Neural crest cell (in vitro differentiated cells): Measurements from ENCODE around the gene MZB1. TPM values are rescaled to one million over a fixed set of nuclear protein-coding genes. Genes with fewer than 3 reads are reported as not detected.

Experiments
- DNase-seq: peaks from one replicate; pipeline ENCODE4 v3.0.0; 2021; ENCODE audit warnings: low read depth, mixed read lengths, low spot score
- H3K27ac Mint-ChIP-seq: one replicate; pipeline ENCODE4 v1.8.0; 2021; ENCODE audit warnings: mild to moderate bottlenecking, mixed read lengths; ENCODE audit not compliant: unreplicated experiment
- H3K27me3 Mint-ChIP-seq: 2 replicates; pipeline ENCODE4 v1.8.0; 2021; ENCODE audit warnings: low read depth, mild to moderate bottlenecking, mixed read lengths
- H3K36me3 Mint-ChIP-seq: 2 replicates; pipeline ENCODE4 v1.8.0; 2021; ENCODE audit warnings: low read depth, mild to moderate bottlenecking, mixed read lengths
- H3K4me1 Mint-ChIP-seq: 2 replicates; pipeline ENCODE4 v1.8.0; 2021; ENCODE audit warnings: mixed read lengths
- H3K4me3 Mint-ChIP-seq: one replicate; pipeline ENCODE4 v1.8.0; 2021; ENCODE audit warnings: mild to moderate bottlenecking, mixed read lengths
- H3K9me3 Mint-ChIP-seq: 2 replicates; pipeline ENCODE4 v1.8.0; 2021; ENCODE audit warnings: mixed read lengths
- total RNA-seq: library from RNA; stranded (reverse); gene quantifications from 2 replicates; pipeline ENCODE4 v1.2.1, GENCODE V29; 2021
- TF ChIP-seq, protein P1 (sequence below): fragments of 200-600 bp; sonication (generic); conservative IDR thresholded peaks from 2 replicates; pipeline ENCODE4 v1.5.0; 2021; ENCODE audit warnings: antibody characterized with exemption, mild to moderate bottlenecking

Gene MZB1
- total RNA-seq, 1 donor from 2014 or later: 0.30 TPM

DNA sequence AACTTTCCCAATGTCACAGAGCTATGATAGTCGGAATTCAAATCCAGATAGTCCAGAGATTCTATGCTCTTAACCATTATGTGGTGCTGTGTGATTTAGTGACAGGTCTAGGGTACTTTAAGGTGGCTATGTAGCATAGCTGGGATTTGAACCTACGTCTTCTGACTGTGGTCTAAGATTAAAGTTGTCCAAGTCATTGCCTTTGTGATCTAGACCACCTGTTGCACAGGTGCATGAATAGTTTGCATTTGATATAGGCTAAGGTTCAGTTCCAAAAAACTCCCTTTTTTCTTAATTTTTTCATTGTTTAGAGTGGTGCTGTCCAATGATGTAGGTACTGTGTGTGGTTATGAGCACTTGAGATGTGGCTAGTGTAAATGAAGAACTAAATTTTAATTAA is 45.5 kb downstream of the MZB1 start:
- Mint-ChIP-seq H3K4me3 (peak overlapping the region; percentile 82), H3K4me1 (peaks cover 44% of the 10 kb centered on the region), H3K36me3 (peaks cover 12% of the 10 kb centered on the region), H3K27me3 (peaks cover 9% of the 10 kb centered on the region), H3K27ac (no peak overlapping the region), H3K9me3 (no peaks in the 10 kb centered on the region)
- TF ChIP-seq, protein P1, sequence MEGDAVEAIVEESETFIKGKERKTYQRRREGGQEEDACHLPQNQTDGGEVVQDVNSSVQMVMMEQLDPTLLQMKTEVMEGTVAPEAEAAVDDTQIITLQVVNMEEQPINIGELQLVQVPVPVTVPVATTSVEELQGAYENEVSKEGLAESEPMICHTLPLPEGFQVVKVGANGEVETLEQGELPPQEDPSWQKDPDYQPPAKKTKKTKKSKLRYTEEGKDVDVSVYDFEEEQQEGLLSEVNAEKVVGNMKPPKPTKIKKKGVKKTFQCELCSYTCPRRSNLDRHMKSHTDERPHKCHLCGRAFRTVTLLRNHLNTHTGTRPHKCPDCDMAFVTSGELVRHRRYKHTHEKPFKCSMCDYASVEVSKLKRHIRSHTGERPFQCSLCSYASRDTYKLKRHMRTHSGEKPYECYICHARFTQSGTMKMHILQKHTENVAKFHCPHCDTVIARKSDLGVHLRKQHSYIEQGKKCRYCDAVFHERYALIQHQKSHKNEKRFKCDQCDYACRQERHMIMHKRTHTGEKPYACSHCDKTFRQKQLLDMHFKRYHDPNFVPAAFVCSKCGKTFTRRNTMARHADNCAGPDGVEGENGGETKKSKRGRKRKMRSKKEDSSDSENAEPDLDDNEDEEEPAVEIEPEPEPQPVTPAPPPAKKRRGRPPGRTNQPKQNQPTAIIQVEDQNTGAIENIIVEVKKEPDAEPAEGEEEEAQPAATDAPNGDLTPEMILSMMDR: no peak
- DNase-seq: no peak

DNA sequence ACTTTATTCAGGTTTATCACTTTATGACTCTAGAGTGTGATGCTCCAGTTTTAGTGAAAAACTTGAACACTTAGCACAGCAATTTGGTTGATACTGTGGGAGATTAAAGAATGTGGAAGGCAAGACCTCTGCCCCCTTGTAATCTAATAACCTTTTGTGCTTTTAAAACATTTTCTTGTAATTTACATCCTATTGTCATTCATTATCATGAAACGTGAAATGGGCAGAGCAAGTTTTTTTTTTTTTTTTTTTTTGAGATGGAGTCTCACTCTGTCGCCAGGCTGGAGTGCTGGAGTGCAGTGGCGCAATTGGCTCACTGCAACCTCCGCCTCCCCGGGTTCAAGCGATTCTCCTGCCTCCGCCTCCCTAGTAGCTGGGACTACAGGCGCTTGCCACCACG is 46.2 kb downstream of the MZB1 start:
- DNase-seq: no peak
- Mint-ChIP-seq H3K36me3 (peaks cover 12% of the 10 kb centered on the region), H3K27me3 (peaks cover 13% of the 10 kb centered on the region), H3K4me1 (peaks cover 49% of the 10 kb centered on the region), H3K9me3 (no peaks in the 10 kb centered on the region), H3K27ac (no peak overlapping the region), H3K4me3 (peak overlapping the region; percentile 96)
- TF ChIP-seq, protein P1: no peak

DNA sequence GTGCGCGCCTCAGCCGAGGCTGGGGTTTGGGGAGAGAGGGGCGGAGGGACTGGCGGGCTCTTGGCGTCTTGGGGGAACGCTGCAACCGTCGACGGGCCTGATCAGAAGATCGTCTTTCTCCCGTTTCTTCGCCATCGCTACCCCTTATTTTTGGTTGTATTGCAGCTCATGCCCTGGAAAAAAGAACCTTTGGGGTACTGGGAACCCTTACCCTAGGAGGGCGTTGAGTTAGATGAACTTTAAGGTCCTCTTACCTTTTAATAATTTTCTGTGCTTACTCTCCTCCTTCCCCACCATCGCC is 47.3 kb downstream of the MZB1 start:
- TF ChIP-seq, protein P1: no peak
- Mint-ChIP-seq H3K4me1 (peaks cover 49% of the 10 kb centered on the region), H3K27me3 (peaks cover 13% of the 10 kb centered on the region), H3K27ac (peak overlapping the region; percentile 100), H3K9me3 (no peaks in the 10 kb centered on the region), H3K36me3 (peaks cover 12% of the 10 kb centered on the region), H3K4me3 (peak overlapping the region; percentile 96)
- DNase-seq: no peak

DNA sequence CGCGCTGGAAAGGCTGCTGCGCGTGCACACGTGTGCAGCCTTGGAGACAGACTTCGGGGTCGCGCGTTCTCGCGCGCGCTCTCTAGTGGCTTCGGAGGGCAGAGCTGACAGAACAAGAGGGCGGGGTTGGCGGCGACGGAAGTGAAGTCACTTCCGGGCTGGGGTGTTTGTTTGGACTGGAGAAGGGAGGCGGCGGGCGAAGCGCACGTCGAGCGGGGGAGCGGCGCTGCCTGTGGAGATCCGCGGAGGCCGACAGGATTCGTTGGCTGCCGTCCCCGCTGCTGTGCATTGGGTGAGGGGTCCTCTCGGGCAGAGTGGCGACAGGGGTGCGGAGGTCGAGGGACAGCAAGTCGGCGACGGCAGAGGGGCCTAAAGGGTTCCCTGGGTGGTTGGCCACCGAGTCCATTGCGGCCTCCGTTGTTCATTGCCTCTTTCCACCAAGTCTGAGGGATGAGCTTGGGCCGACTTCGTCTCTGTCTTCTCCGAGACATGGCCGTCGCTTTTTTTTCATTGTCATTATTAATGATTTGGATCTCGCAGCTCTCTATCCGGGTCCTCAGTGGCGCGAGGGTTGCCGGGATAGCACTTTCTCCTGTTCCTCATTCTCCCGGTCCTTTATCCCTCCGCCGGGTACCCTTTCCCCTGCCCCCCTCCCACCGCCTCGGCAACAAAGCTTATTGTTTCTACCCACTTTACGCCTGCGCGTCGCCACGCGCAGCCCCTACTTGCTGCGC is 47.9 kb downstream of the MZB1 start, which contains the start of gene PAIP2:
Gene PAIP2 (plus strand): TSS at position 166 of the 734 bp plus-strand sequence. CDS start 21,931 bp downstream, outside the sequence.
- TF ChIP-seq, protein P1: peak; percentile 66
- H3K27ac Mint-ChIP-seq: peak within 1 kb of the TSS; percentile 100
- peak within 1 kb of the TSS; percentile 96 for H3K4me3 Mint-ChIP-seq
- peaks cover 13% of the 10 kb centered on the region for H3K27me3 Mint-ChIP-seq
- H3K36me3 Mint-ChIP-seq: peaks cover 10% of the 10 kb centered on the region
- DNase-seq: peak; percentile 97
- H3K9me3 Mint-ChIP-seq: no peaks in the 10 kb centered on the region
- peaks cover 49% of the 10 kb centered on the region for H3K4me1 Mint-ChIP-seq

DNA sequence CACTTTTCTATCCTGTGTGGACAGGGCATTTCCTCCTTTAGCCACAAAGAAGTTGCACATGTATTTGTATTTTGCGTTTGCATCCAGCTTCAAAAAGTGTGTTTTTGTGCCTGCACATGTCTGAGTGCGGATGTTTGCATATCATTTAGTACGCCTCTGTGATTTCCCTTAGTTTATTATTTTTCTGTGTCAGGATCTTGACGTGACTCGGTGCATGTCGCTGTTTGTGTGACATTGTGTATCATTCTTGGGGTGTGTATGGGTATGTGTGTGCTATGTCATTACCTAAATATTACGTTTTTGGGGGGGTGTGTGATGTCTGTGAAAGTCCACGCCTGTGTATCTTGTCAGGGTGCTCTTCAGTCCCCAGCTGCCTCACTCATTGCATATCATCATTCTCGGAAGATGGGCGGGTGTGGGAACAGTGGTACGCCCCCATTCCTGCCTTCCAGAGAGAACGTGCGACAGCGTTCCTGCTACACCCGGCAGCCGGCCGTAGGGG is 48.5 kb downstream of the MZB1 start:
- Mint-ChIP-seq H3K27me3 (peaks cover 15% of the 10 kb centered on the region), H3K4me1 (peaks cover 49% of the 10 kb centered on the region), H3K36me3 (peaks cover 9% of the 10 kb centered on the region), H3K4me3 (peak overlapping the region; percentile 96), H3K27ac (peak overlapping the region; percentile 100), H3K9me3 (no peaks in the 10 kb centered on the region)
- no peak for DNase-seq
- TF ChIP-seq, protein P1: no peak
